Right lobe of liver (tissue), 6 donors: ENCODE data around the gene CNIH2. TPM values are rescaled to one million over a fixed set of nuclear protein-coding genes. Genes with fewer than 3 reads are reported as not detected.

Source experiments
- ATAC-seq, 4 donors: fragments of 200-7000 bp; cut with Tn5 transposase; one replicate each; pipeline ENCODE4 v1.9.1; 2020; ENCODE audit warnings: mild to moderate bottlenecking in 4 of 4, moderate library complexity in 4 of 4
- DNase-seq, 3 donors: peaks; one replicate each; pipeline ENCODE4 v3.0.0-alpha.2; 2020
- H3K27ac ChIP-seq, 3 donors: fragments of 200-600 bp; one replicate each; pipeline ENCODE4 v1.8.0; 2022
- H3K27me3 ChIP-seq, 2 donors: fragments of 200-600 bp; one replicate each; pipeline ENCODE4 v1.8.0; 2022
- H3K36me3 ChIP-seq, 4 donors: fragments of 200-600 bp; sonication (generic) in 1 of 4; one replicate each; pipeline versions ENCODE4 v1.5.1 to v1.8.0; 2017 to 2022; ENCODE audit warnings: control low read depth in 1 of 4
- H3K4me1 ChIP-seq, 4 donors: fragments of 200-600 bp; sonication (generic) in 1 of 4; one replicate each; pipeline versions ENCODE4 v1.5.1 to v1.8.0; 2017 to 2022; ENCODE audit warnings: control low read depth in 1 of 4
- H3K4me3 ChIP-seq, 3 donors: fragments of 200-600 bp; one replicate each; pipeline ENCODE4 v1.8.0; 2022
- H3K9me3 ChIP-seq, 4 donors: fragments of 200-600 bp; sonication (generic) in 1 of 4; one replicate each; pipeline versions ENCODE4 v1.5.1 to v1.8.0; 2017 to 2022; ENCODE audit warnings: control low read depth in 1 of 4
- CTCF ChIP-seq, 4 donors: fragments of 200-600 bp in 3 of 4; fragments of 450-650 bp in 1 of 4; IDR thresholded peaks; one replicate each; pipeline versions ENCODE4 v1.5.1 to v1.8.0; 2016 to 2022; ENCODE audit warnings: antibody characterized with exemption in 4 of 4, mild to moderate bottlenecking in 2 of 4
- POLR2A ChIP-seq: fragments of 450-650 bp; IDR thresholded peaks from one replicate; pipeline ENCODE4 v1.6.1; 2017; ENCODE audit warnings: antibody characterized with exemption, mild to moderate bottlenecking
- WGBS: methylation state at CpG from one replicate; pipeline ENCODE4 v1.1.6; 2018; ENCODE audit warnings: low coverage, low lambda C conversion rate; ENCODE audit not compliant: insufficient coverage; ENCODE audit errors: missing lambda C conversion rate; 5-methylcytosine and 5-hydroxymethylcytosine counted together
- intact Hi-C, 2 donors: fragments of 100-400 bp; cut with DNase I; formaldehyde crosslinking; loops; one replicate each; pipeline versions ENCODE4 v1.11.2 to v1.14.1; 2022
- total RNA-seq, 6 experiments: library from RNA; depleted of rRNA in 2 of 6; stranded (reverse); fragments of >200 nt in 2 of 6; fragmentation: NEBNext Ultra II Directional in 3 of 6; extraction: Animal tissue kit (Norgen Biotek cat#: 25700) in 3 of 6; gene quantifications; one replicate each; pipeline versions ENCODE4 v1.1.0 to v1.2.4, GENCODE V29; 2016 to 2023
- donor health status: DM: no; HTN: yes; CAD: no.
- donor health status: DM: no; HTN: no; CAD: no.
- donor health status: DM: no; HTN: no; CAD: no.
- donor health status: DM: no; HTN: yes; CAD: no.
- donor health status: DM: no; HTN: yes; CAD: no.

The CNIH2 gene
- total RNA-seq, 6 experiments from 2014 or later: 0.26 to 0.51 TPM; not detected in 4

- TF ChIP-seq CTCF (IDR thresholded peaks at IDR 0.05) (no peak), POLR2A (no peak)
- ATAC-seq (no peak), DNase-seq (no peak)
- 100% methylated on average over 3 of the region's 17 CpGs for WGBS
- Histone ChIP-seq H3K36me3 (peaks cover 0 to 4% (median 0%) of the 10 kb centered on the region in 4 donors), H3K4me1 (no peaks in the 10 kb centered on the region), H3K27ac (no peak overlapping the region), H3K9me3 (no peaks in the 10 kb centered on the region), H3K27me3 (no peaks in the 10 kb centered on the region), H3K4me3 (no peak overlapping the region)
- intact Hi-C loops: no loop called here
Measured at GRCh38 chr11:66238786-66239413, 39.1 kb upstream of the CNIH2 start.

- TF ChIP-seq POLR2A: no peak
- no peak for TF ChIP-seq CTCF (IDR thresholded peaks at IDR 0.05)
- intact Hi-C loops: no loop called here
- ATAC-seq (no peak), DNase-seq (no peak)
- Histone ChIP-seq H3K27me3 (no peaks in the 10 kb centered on the region), H3K4me1 (no peaks in the 10 kb centered on the region), H3K4me3 (no peak overlapping the region), H3K36me3 (peaks cover 0 to 4% (median 0%) of the 10 kb centered on the region in 4 donors), H3K27ac (no peak overlapping the region), H3K9me3 (no peaks in the 10 kb centered on the region)
- 92% methylated on average over 2 of the region's 3 CpGs for WGBS
Measured at GRCh38 chr11:66239511-66239910, 38.5 kb upstream of the CNIH2 start.

- 89% methylated on average over 12 of the region's 25 CpGs for WGBS
- H3K27ac ChIP-seq: no peak overlapping the region
- ATAC-seq: no peak
- H3K36me3 ChIP-seq: peaks cover 0 to 4% (median 0%) of the 10 kb centered on the region in 4 donors
- no peaks in the 10 kb centered on the region for H3K9me3 ChIP-seq
- TF ChIP-seq CTCF (IDR thresholded peaks at IDR 0.05) (no peak), POLR2A (no peak)
- intact Hi-C loops: no loop called here
- no peak for DNase-seq
- H3K4me1 ChIP-seq: no peaks in the 10 kb centered on the region
- no peak overlapping the region for H3K4me3 ChIP-seq
- no peaks in the 10 kb centered on the region for H3K27me3 ChIP-seq
Measured at GRCh38 chr11:66239998-66240780, 37.8 kb upstream of the CNIH2 start.

GRCh38 chr11:66240781-66241136, 37.2 kb upstream of the CNIH2 start:
- Histone ChIP-seq H3K36me3 (peaks cover 0 to 4% (median 0%) of the 10 kb centered on the region in 4 donors), H3K4me3 (no peak overlapping the region), H3K27me3 (no peaks in the 10 kb centered on the region), H3K9me3 (no peaks in the 10 kb centered on the region), H3K27ac (no peak overlapping the region), H3K4me1 (no peaks in the 10 kb centered on the region)
- WGBS: 88% methylated on average over 4 of the region's 9 CpGs
- no peak for DNase-seq
- intact Hi-C loops: no loop called here
- no peak for ATAC-seq
- no peak for TF ChIP-seq CTCF (IDR thresholded peaks at IDR 0.05)
- TF ChIP-seq POLR2A: no peak
